Hematopoietic multipotent progenitor cell (in vitro differentiated cells): ENCODE results near the gene LARGE1. TPM values are rescaled to one million over a fixed set of nuclear protein-coding genes. Genes with fewer than 3 reads are reported as not detected.

ENCODE experiments used
- DNase-seq, 3 donors: peaks; one replicate each; pipeline ENCODE4 v3.0.0-alpha.2; 2011 to 2015; ENCODE audit warnings: low read depth in 2 of 3, low spot score in 2 of 3
- total RNA-seq: library from RNA; depleted of rRNA; stranded (reverse); fragments of >200 nt; gene quantifications from one replicate; pipeline ENCODE4 v1.2.3, GENCODE V29; 2012

Gene LARGE1
- total RNA-seq, 1 donor = 1.6 TPM

DNA sequence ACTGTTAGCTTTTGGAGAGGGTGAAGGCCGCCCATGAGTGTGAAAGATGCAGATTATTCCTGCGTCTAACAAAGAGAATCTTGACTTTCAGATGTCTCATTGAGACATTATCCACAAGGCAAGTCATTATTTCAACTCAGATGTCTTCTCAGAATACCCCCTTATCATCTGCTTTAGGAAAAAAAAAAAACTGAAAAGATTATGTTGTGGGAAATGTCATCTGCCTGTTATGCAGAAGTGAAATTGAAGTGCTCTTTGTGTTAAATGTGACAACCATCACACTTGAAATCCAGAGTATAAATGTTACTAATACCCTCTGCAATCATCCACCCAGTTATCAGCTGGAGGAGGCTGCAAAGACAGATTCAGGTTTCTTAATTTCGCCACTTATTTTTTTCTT is 239.6 kb downstream of the LARGE1 start:
- DNase-seq = no peak

DNA sequence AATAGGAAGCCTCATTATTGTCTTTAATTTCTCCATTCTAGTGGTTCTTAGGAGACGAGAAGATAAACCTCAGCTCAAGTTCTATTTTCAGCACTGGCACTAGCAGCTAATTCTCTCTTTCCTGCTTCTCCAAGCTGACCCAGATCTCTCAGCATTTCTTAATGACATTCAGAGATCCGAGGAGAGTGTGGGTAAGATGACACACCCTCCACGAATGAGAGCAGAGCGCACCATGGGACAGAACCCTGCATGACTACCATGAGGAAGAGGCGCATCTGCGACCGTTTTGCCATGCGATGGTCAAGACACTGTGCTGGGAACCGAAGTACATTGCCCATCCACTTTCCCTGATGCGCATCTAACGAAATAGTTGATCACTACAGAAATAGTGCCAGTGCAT is 241.8 kb downstream of the LARGE1 start:
- no peak for DNase-seq

DNA sequence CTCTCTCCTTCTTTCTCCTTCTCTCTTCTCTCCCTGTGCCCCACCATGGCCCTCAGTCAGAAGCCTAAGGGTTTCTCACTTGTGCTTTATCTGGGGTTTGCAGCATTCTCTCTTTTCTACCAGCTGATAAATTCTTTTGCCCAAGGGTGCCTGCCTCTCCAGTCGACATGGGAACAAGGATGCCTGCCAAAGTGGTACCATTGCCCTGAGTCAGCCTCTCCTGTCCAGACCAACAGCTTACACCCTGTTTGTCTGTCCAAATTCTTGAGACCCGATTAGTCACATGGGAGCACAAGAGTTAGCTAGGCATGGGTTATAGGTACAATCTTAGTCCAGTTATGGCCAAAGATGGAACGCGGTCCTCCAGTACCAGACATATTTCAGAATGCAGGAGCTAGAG is 242.7 kb downstream of the LARGE1 start:
- DNase-seq = no peak

DNA sequence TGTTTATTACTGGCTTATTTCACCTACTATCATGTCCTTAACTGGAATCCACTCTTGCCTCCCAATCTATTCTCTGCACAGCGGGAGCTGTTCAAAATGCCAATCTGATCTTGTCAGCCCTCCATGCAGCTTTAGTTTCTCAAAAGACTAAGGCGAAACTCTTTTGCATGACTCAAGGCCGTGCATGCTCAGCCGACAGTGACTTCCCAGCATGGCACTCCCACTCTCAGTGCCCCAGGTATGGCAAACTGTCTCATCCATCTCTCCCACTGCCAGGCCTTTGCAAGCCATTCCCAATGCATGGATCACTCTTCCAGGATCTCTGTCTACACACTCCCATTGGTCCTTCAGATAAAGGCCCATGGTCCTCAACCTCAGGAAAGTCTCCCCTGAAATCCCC is 245.9 kb downstream of the LARGE1 start:
- no peak for DNase-seq

DNA sequence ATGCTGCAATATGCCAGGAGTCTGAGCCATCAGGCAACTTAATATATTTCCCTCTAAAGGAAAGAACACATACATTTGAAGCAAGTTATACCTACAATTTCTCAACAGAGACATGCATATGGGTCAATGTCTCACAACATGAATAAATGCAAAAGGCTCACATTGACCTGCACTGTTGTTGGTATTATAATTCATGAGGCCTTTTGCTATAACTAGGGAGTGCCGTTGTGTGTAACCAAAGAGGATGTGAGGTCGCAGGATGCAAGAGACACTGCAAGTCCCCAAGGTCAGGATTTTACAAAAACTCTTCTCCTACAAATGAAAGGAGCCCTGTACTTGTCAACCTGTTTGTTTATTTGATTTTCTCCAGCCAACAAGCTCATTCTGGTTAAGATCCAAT is 250.5 kb downstream of the LARGE1 start:
- DNase-seq = no peak

DNA sequence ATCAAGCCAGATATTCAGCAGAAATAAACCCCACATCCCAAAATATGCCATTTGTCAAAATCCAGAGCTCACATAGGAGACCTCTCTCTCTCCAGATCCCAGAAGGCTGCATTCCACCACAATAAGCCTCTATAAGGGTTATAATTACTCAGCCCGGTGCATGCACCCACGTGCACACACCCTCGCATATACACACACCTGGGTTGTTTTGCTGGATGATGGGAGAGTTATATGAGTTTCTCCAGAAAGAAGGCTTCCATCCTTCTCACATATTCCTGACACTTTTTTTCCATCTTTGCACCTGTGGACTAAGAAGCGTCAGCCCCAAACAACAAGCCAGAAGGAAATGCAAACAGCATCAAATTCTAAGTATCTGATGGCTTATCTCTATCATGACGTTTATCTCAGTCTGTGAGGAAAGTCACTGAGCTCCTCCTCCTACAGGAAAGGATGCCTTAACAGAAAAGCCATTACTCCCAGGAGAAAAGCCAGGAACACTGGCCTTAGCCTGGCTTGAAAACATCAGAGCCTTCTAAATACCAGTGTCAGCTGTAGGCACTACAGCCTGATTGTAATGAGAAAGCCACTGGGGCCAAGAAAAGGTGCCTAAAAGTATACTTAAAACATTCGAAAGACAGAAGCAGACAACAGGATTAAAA is 253.2 kb downstream of the LARGE1 start:
- no peak for DNase-seq

DNA sequence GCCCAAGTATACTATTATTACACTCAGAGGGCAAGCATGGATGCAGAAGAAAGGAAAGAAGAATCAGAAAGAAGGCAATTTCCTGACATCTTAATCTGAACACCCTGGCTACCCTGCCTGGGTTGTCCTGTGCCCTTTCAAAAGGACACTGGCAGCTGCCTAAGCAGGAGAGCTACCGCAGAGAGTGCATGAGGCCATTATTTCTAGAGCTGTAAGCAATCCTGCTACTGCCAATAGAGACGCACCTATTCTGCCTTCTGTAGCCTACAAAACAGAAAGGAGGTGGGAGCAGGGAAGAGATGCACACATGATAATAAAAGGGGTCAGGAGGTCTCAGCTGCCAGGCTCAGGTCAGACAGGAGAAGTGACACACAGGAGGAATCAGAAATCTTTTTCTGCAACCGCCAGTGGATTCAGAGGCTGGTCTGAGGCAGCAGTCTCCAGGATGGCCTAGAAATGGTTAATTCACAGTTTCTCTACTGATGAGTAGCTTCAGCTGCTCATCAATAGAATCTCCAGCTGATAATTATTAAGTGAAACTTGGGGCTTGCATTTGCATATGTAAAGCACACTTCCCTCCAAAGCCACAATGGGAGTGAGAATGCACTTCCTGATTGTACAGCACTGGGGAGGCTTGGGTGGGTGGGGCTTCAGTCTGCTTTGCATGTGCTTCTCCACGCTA is 253.9 kb downstream of the LARGE1 start:
- DNase-seq = no peak

DNA sequence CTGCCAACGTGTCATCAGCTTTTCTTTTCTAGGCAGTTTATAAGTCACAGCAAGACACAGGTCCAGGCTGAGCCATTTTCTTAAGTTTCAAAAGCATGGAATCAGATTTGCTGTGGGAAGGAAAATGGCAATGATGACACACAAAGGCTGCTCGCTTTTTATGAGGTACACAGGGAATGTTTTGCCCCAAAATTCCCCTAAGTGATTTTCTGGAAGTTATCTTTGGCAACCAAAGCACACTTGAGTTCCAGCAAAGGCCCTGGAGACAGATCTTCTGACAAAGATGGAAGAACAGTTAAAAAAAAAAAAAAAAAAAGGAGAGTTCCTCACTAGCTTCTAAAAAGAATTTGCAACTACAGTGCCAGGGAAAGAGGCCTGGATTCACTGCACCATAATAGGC is 260.8 kb downstream of the LARGE1 start:
- no peak for DNase-seq

DNA sequence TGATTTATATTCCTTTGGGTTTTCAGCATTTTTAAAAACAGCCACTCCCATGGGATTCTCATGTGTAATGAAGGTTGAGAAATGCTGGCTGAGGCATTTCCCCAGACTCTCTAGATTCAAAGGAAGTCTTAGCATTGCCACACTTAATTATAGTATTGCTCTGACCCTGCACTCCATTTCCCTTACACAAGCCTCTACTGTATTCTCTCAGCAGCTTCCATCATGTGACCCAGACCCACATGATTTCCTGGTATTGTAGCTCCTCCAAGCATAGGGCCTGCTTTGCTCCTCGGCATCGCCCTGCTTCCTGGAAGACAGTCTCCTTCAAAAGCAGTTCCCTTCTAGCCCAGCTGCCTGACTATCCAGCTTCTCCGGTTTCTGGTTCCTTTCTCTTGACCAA is 261.5 kb downstream of the LARGE1 start:
- DNase-seq = no peak

DNA sequence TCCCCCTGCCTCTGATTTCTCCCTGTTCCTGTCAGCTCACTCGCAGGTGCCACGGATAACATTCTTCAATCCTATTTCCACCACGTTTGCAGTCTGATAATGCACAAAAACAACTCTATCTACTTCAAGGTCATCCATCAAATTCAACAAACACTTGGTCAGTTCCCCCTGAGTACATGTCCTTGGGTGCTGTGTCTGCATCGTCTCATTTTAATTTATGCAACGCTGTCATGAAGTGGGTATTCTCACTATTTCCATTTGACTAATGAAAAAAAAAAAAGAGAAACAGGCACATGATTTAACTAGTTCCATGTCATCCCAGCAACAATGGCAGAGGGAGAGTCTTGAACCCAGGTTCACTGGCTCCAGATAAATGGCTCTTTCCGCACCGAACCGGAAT is 262.6 kb downstream of the LARGE1 start:
- no peak for DNase-seq

DNA sequence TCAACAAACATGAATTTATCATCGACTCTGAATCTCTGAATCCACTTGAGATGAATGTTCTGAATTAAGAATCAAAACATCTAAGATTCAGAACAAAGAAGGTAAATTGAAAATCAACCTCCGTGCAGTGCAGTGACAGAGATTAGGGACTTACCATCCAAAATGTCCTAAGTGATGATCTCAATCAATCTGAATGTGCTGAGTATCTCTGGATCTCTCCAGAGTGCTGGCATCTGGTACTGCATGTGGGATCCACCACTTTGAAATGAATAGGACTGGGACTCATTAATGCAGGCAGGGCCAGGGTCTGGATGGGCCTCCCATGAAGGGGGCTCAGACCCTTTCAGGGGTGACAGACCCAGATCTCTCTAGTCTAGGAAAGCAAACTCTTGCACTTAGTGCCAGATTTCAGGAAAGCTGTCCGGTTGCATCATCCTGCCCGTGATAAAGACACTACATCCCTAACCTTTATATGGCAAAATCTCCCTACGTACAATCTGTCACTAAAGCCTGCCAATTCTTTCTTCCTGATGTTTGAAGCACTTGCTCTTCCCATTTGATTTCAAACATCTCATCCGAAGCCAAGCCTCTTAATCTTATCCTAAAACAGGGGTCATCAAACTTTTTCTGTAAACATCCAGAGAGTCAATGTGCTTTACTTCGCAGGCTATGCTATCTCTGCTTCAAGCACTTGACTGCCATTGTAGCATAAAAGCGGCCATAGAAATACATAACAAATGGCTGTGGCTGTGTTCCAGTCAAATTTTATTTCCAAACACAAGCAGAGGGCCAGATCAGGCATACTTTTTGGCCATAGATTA is 263.3 kb downstream of the LARGE1 start:
- DNase-seq = no peak

DNA sequence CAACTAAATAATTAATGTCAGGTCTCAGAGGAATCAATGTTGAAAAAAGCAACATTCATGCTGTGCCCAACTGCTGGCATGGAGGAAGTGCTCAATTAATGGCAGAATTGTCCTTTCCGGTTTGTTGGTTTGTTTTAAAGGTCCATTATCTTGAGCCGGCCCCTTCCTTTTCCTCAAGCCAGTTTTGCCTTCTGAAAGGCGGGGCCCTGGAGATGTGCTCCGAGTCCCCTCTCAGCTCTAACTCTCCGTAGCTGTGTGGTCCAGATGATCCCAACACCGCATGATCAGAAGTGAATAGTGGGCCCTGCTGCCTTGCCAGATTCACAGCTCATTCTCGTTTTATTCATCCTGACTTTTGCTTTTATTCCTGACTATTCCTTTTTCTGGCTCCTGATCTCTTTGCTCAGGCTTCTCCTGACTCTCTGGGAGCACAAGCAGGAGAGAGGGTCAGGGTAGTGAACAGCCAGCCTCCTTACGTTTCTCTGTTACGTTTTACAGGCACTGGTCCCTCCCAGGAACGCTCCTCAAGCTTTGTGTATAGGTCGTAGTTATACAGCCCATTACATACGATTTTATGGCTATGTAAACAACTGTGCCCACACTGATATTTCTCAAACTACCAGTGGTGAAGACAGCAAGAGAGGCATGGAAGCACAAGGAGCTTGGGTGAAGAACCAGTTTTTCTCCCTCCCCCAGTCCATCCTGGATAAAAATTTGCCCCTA is 265.9 kb downstream of the LARGE1 start:
- no peak for DNase-seq

DNA sequence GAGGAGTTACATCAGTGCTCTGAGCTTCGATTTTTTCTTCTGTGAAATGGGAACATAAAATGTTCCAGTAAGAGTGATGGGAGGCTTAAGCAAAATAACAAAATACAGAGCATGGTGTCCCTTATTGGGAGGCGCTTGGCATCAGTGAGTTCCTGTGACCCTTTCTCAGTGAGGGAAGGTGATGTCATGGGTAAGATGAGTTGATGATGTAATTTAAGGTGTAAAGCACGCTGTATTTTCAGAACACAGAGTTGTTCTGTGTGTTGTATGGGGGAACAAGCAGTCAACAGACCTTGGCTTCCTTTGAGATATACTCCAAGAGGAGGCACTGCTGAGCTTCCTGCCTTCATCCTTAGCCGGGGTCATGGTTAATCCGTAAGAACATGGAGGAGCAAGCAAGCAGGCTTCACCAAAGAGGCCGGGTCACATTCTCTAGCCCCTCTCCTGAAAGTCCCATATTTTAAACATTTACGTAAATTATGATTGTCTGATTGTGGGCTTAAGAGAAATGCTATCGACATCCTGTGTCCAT is 266.7 kb downstream of the LARGE1 start:
- no peak for DNase-seq

DNA sequence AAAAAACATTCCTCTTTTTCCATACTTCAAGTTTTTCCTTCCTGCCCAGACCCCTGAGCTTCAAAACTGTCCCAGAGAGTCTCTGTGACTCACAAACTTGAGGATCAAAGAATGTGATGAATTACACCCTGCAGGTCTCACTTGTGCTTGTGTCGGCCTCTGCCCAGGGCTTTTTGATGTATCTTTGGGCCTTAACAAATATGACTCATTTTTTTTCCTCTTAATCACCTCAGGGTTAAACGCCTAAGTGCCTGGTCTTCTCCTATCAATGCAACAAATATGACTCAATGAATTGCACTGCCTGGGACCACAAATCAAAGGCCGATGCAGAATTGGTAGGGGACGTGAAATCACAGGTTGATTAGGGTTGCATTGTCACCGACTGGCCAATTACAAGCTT is 267.7 kb downstream of the LARGE1 start:
- DNase-seq = no peak

DNA sequence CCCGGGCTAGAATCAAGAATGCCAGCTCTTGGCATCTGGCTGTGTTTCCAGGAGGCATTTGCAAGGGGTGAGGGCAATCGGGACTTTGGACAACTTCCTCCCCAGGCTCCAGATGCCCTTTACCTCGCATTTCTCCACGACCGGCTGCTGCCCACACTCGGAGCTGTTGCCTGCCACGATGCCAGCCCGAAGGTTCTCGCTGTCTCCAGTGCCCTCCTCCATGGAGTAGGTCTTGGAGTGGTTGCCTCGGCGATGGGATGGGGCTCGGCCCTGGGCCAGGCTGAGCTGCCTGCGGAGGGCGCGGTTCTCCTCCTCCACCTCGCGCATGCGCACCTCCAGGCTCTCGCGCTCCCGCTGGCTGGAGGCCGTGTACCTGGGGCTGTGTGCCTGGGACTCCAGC is 270.0 kb downstream of the LARGE1 start:
- DNase-seq = no peak

DNA sequence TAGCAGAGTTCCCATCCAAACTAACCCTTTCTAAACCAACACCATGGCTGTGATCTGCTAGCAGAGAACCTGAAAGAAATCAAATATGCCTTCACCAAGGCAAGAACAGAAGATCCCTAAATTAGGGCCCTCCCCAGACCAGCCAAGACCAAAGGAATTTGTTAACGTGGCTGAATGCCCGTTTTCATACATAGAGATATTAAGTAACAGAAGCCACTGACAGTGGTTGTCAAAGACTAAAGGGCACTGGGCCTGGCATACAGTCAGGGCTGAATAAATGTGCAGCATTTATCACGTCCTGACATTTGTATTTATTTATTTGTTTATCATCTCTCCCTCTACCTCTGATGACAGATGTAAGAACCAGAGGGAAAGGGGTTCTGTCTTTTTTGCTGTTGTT is 271.8 kb downstream of the LARGE1 start:
- no peak for DNase-seq

DNA sequence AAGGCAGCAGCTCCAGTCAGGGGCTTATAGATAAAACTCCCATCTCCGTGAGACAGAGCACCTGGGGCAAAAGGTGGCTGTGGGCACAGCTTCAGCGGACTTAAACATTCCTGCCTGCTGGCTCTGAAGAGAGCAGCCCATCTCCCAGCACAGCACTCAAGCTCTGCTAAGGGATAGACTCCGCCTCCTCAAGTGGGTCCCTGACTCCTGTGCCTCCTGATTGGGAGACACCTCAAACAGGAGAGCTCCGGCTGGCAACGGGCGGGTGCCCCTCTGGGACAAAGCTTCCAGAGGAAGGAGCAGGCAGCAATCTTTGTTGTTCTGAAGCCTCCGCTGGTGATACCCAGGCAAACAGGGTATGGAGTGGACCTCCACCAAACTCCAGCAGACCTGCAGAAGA is 279.4 kb downstream of the LARGE1 start:
- no peak for DNase-seq

DNA sequence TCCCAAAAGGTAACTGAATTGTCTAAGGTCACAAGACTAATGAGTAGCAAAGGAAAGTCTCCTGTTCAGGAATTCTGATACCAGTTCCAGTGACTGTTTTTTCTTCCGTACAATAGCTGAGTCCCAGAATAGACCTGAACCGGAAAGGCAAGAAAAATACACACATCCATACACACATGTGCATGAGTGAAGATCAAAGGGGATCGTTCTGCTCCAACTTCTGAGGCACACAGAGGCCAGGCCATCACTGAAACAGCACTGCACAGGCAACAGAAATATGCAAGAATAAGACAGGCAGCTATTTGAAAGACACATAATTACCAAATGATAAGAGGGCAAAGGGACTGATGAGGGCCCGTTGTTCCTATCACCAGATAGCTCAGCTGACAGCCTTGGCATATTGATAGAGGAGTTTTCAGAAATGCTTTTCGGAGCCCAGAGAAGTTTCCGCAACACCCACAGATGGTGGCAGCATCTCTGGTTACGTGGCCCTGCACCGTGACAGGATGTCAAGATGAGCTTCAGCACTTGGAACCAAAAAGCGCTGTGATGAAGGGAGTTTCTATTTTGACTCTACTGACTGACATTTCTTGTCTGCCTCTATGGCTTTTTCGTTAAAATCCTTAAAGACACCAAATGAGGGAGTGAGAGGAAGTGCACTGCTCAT is 280.6 kb downstream of the LARGE1 start:
- DNase-seq = no peak

DNA sequence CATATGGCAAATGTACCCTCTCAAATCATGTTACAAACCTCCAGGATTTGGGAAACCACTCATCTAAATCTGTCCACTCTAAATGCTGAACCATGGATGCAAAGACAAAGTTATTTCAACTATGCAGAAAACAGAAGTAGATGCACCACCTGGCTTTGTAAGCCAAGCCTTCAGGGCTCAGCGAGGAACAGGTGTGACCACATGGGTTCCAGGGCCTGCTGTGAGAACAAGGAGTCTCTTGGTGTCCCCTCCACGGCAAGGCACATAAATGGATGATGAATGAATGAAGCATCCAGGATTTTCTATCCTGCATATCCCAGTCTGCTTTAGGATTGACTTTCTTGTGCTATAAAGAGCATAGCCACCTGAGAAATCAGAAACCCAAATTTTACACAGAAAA is 284.5 kb downstream of the LARGE1 start:
- DNase-seq = no peak

DNA sequence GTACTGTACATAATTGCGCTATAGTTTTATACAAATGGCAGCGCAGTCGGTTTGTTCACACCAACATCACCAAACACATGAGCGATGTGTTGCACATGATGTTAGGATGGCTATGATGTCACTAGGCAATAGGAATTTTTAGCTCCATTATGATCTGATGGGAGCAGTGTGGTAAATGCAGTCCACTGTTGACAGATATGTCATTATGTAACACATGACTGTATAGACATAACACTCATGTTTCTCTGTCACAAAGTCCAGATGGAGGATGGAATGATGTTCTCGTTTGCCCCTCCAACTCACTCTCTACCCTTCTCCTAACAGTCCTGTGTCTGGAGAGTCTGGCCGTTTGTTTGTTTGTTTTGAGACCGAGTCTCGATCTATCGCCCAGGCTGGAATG is 288.5 kb downstream of the LARGE1 start:
- DNase-seq = no peak
